H9 (cell line): ENCODE results near the gene CDAN1. TPM values are rescaled to one million over a fixed set of nuclear protein-coding genes. Genes with fewer than 3 reads are reported as not detected.

Experiments used
- DNase-seq: peaks from one replicate; pipeline ENCODE4 v3.0.0-alpha.2; 2017
- H2AFZ ChIP-seq: one replicate; pipeline ENCODE4 v1.6.1; 2013; ENCODE audit warnings: mild to moderate bottlenecking, low read length, control low read depth, moderate library complexity
- H2AK5ac ChIP-seq: 2 replicates; pipeline ENCODE4 v1.6.1; 2013; ENCODE audit warnings: low read length, control low read depth, mixed read lengths; ENCODE audit not compliant: insufficient read length
- H2BK120ac ChIP-seq: one replicate; pipeline ENCODE4 v1.6.1; 2013; ENCODE audit warnings: low read depth, mild to moderate bottlenecking, low read length, control low read depth, inconsistent platforms; ENCODE audit not compliant: poor library complexity, severe bottlenecking
- H2BK12ac ChIP-seq: 2 replicates; pipeline ENCODE4 v1.6.1; 2013; ENCODE audit warnings: low read length, control low read depth, mixed read lengths, low read depth; ENCODE audit not compliant: insufficient read length
- H2BK15ac ChIP-seq: 2 replicates; pipeline ENCODE4 v1.6.1; 2013; ENCODE audit warnings: low read depth, low read length, control low read depth
- H2BK20ac ChIP-seq: one replicate; pipeline ENCODE4 v1.6.1; 2013; ENCODE audit warnings: low read depth, mild to moderate bottlenecking, low read length, control low read depth, inconsistent platforms; ENCODE audit not compliant: poor library complexity, severe bottlenecking
- H2BK5ac ChIP-seq: 2 replicates; pipeline ENCODE4 v1.6.1; 2013; ENCODE audit warnings: low read length, control low read depth, mixed read lengths; ENCODE audit not compliant: insufficient read length
- H3K14ac ChIP-seq: 2 replicates; pipeline ENCODE4 v1.6.1; 2013; ENCODE audit warnings: low read length, control low read depth; ENCODE audit not compliant: insufficient read depth
- H3K18ac ChIP-seq: 2 replicates; pipeline ENCODE4 v1.6.1; 2013; ENCODE audit warnings: low read depth, mild to moderate bottlenecking, mixed read lengths, low read length, control low read depth; ENCODE audit not compliant: insufficient read length
- H3K23ac ChIP-seq: 2 replicates; pipeline ENCODE4 v1.6.1; 2013; ENCODE audit warnings: low read length, control low read depth, mixed read lengths, low read depth; ENCODE audit not compliant: insufficient read length
- H3K23me2 ChIP-seq: 2 replicates; pipeline ENCODE4 v1.6.1; 2013; ENCODE audit warnings: low read depth, mild to moderate bottlenecking, mixed read lengths, low read length, control low read depth; ENCODE audit not compliant: insufficient read length, poor library complexity, severe bottlenecking
- H3K27ac ChIP-seq: 2 replicates; pipeline ENCODE4 v1.5.1; 2013; ENCODE audit warnings: low read length, control low read depth, mixed read lengths, low read depth; ENCODE audit not compliant: insufficient read length
- H3K27me3 ChIP-seq: 2 replicates; pipeline ENCODE4 v1.6.1; 2013; ENCODE audit warnings: low read length, control low read depth, inconsistent platforms; ENCODE audit not compliant: insufficient read depth
- H3K4ac ChIP-seq: 2 replicates; pipeline ENCODE4 v1.6.1; 2013; ENCODE audit warnings: low read depth, mild to moderate bottlenecking, control low read depth, inconsistent platforms, low read length, moderate library complexity
- H3K4me1 ChIP-seq: 2 replicates; pipeline ENCODE4 v1.6.1; 2013; ENCODE audit warnings: low read length, control low read depth, inconsistent platforms; ENCODE audit not compliant: insufficient read depth
- H3K4me2 ChIP-seq: 2 replicates; pipeline ENCODE4 v1.6.1; 2013; ENCODE audit warnings: low read length, control low read depth, mixed read lengths; ENCODE audit not compliant: insufficient read length, insufficient read depth
- H3K56ac ChIP-seq: 2 replicates; pipeline ENCODE4 v1.6.1; 2013; ENCODE audit warnings: low read depth, mild to moderate bottlenecking, mixed read lengths, low read length, control low read depth; ENCODE audit not compliant: insufficient read length
- H3K79me1 ChIP-seq: 2 replicates; pipeline ENCODE4 v1.6.1; 2013; ENCODE audit warnings: low read depth, mild to moderate bottlenecking, moderate library complexity, low read length, control low read depth, inconsistent platforms; ENCODE audit not compliant: insufficient read depth, poor library complexity, severe bottlenecking
- H3K79me2 ChIP-seq: 2 replicates; pipeline ENCODE4 v1.6.1; 2013; ENCODE audit warnings: low read length, control low read depth, inconsistent platforms; ENCODE audit not compliant: insufficient read depth
- H3K9ac ChIP-seq: 2 replicates; pipeline ENCODE4 v1.6.1; 2013; ENCODE audit warnings: low read length, control low read depth, mixed read lengths; ENCODE audit not compliant: insufficient read length; ENCODE audit errors: extremely low read depth
- H3K9me3 ChIP-seq: one replicate; pipeline ENCODE4 v1.6.1; 2013; ENCODE audit warnings: low read depth, low read length, inconsistent platforms; ENCODE audit not compliant: control insufficient read depth
- H3T11ph ChIP-seq: one replicate; pipeline ENCODE4 v1.6.1; 2013; ENCODE audit warnings: mild to moderate bottlenecking, low read length, control low read depth, inconsistent platforms
- H4K20me1 ChIP-seq: one replicate; pipeline ENCODE4 v1.6.1; 2013; ENCODE audit not compliant: control insufficient read depth, insufficient read length, insufficient read depth
- H4K5ac ChIP-seq: 2 replicates; pipeline ENCODE4 v1.6.1; 2013; ENCODE audit warnings: low read depth, mild to moderate bottlenecking, mixed read lengths, low read length, control low read depth; ENCODE audit not compliant: insufficient read length
- H4K8ac ChIP-seq: replicated peaks from 2 replicates; pipeline ENCODE4 v1.6.1; 2013; ENCODE audit warnings: low read length, control low read depth, mixed read lengths, low read depth; ENCODE audit not compliant: insufficient read length
- H4K91ac ChIP-seq: 2 replicates; pipeline ENCODE4 v1.6.1; 2013; ENCODE audit warnings: low read depth, mild to moderate bottlenecking, moderate library complexity, mixed read lengths, low read length, control low read depth; ENCODE audit not compliant: insufficient read length
- H3K27ac Mint-ChIP-seq, 3 experiments: 2 replicates in 2 of 3; 3 replicates in 1 of 3; pipeline ENCODE4 v1.8.0; 2020 to 2021; ENCODE audit warnings: mixed read lengths in 3 of 3, mild to moderate bottlenecking in 1 of 3, moderate library complexity in 1 of 3
- H3K27me3 Mint-ChIP-seq: 2 replicates; pipeline ENCODE4 v1.8.0; 2021; ENCODE audit warnings: low read depth, mild to moderate bottlenecking, moderate library complexity, mixed read lengths
- H3K36me3 Mint-ChIP-seq, 3 experiments: 2 replicates in 2 of 3; 3 replicates in 1 of 3; pipeline ENCODE4 v1.8.0; 2020 to 2021; ENCODE audit warnings: low read depth in 3 of 3, mixed read lengths in 3 of 3; ENCODE audit not compliant: insufficient read depth in 1 of 3
- H3K4me1 Mint-ChIP-seq, 2 experiments: 2 replicates each; pipeline ENCODE4 v1.8.0; 2020; ENCODE audit warnings: mixed read lengths in 2 of 2
- H3K4me3 Mint-ChIP-seq, 2 experiments: 2 replicates in 1 of 2; 3 replicates in 1 of 2; pipeline ENCODE4 v1.8.0; 2020 to 2021; ENCODE audit warnings: mild to moderate bottlenecking in 2 of 2, mixed read lengths in 2 of 2, moderate library complexity in 1 of 2
- H3K9me3 Mint-ChIP-seq, 2 experiments: 2 replicates in 1 of 2; 3 replicates in 1 of 2; pipeline ENCODE4 v1.8.0; 2020; ENCODE audit warnings: mild to moderate bottlenecking in 2 of 2, mixed read lengths in 2 of 2, moderate library complexity in 1 of 2
- WGBS: extraction: QIAGEN DNeasy Blood & Tissue Kit; methylation state at CpG from one replicate; pipeline ENCODE4 v1.1.7; 2013; ENCODE audit warnings: missing lambda C conversion rate, low lambda C conversion rate, mixed read lengths; ENCODE audit not compliant: insufficient read length; ENCODE audit errors: extremely low coverage; 5-methylcytosine and 5-hydroxymethylcytosine counted together
- total RNA-seq: library from RNA; stranded (reverse); gene quantifications from 2 replicates; pipeline ENCODE4 v1.2.1, GENCODE V29; 2021
- TF ChIP-seq, protein P1 (sequence below): fragments of 200-600 bp; sonication (generic); conservative IDR thresholded peaks from 3 replicates; pipeline ENCODE4 v1.8.0; 2021; ENCODE audit warnings: antibody characterized with exemption, mild to moderate bottlenecking

Gene CDAN1
- total RNA-seq, 1 experiment from 2014 or later = 20.4 TPM

- H2BK15ac ChIP-seq = no peak overlapping the region
- H3K27me3 ChIP-seq = no peaks in the 10 kb centered on the region
- H3K4ac ChIP-seq = no peak overlapping the region
- H3K4me2 ChIP-seq = no peak overlapping the region
- H3K27me3 Mint-ChIP-seq = no peaks in the 10 kb centered on the region
- no peaks in the 10 kb centered on the region for H3K4me1 ChIP-seq
- peaks cover 5% of the 10 kb centered on the region in 2 experiments; a peak in 2 of 4 replicates for H3K4me1 Mint-ChIP-seq
- H3K27ac ChIP-seq = no peak overlapping the region
- peaks cover 2 to 8% (median 3%) of the 10 kb centered on the region in 3 experiments; a peak in 5 of 7 replicates for H3K36me3 Mint-ChIP-seq
- H2BK120ac ChIP-seq = no peak overlapping the region
- no peak overlapping the region for H3K27ac Mint-ChIP-seq
- no peaks in the 10 kb centered on the region for H4K20me1 ChIP-seq
- H2BK5ac ChIP-seq = no peak overlapping the region
- H4K5ac ChIP-seq = no peak overlapping the region
- H2BK20ac ChIP-seq = no peak overlapping the region
- no peak overlapping the region for H3K23ac ChIP-seq
- H2AFZ ChIP-seq = no peak overlapping the region
- H3K56ac ChIP-seq = no peak overlapping the region
- TF ChIP-seq, protein P1, sequence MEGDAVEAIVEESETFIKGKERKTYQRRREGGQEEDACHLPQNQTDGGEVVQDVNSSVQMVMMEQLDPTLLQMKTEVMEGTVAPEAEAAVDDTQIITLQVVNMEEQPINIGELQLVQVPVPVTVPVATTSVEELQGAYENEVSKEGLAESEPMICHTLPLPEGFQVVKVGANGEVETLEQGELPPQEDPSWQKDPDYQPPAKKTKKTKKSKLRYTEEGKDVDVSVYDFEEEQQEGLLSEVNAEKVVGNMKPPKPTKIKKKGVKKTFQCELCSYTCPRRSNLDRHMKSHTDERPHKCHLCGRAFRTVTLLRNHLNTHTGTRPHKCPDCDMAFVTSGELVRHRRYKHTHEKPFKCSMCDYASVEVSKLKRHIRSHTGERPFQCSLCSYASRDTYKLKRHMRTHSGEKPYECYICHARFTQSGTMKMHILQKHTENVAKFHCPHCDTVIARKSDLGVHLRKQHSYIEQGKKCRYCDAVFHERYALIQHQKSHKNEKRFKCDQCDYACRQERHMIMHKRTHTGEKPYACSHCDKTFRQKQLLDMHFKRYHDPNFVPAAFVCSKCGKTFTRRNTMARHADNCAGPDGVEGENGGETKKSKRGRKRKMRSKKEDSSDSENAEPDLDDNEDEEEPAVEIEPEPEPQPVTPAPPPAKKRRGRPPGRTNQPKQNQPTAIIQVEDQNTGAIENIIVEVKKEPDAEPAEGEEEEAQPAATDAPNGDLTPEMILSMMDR = no peak
- H3K18ac ChIP-seq = no peak overlapping the region
- no peaks in the 10 kb centered on the region for H3K9me3 Mint-ChIP-seq
- H3K14ac ChIP-seq = no peak overlapping the region
- no peaks in the 10 kb centered on the region for H3K9me3 ChIP-seq
- H3K79me1 ChIP-seq = no peaks in the 10 kb centered on the region
- no peak overlapping the region for H2BK12ac ChIP-seq
- DNase-seq = no peak
- H3K79me2 ChIP-seq = no peaks in the 10 kb centered on the region
- no peaks in the 10 kb centered on the region for H3K23me2 ChIP-seq
- H4K8ac ChIP-seq = no peak overlapping the region
- WGBS = no CpG with 5 or more reads among the region's 2 CpGs
- no peak overlapping the region for H3K4me3 Mint-ChIP-seq
- H4K91ac ChIP-seq = no peak overlapping the region
- no peak overlapping the region for H3K9ac ChIP-seq
- no peak overlapping the region for H2AK5ac ChIP-seq
- H3T11ph ChIP-seq = no peak overlapping the region
Measured at GRCh38 chr15:42785569-42785968, 48.6 kb upstream of the CDAN1 start.
